Ishikawa (cell line): Measurements from ENCODE around the gene RAB3IL1.

Source experiments
- CEBPB ChIP-seq: IDR thresholded peaks from 2 replicates; pipeline ENCODE4 v1.6.1; 2012
- EGR1 ChIP-seq: IDR thresholded peaks from 2 replicates; pipeline ENCODE4 v1.6.1; 2012
- EP300 ChIP-seq: IDR thresholded peaks from 2 replicates; pipeline ENCODE4 v1.6.1; 2012; ENCODE audit warnings: borderline replicate concordance
- NFIC ChIP-seq: IDR thresholded peaks from 2 replicates; pipeline ENCODE4 v1.6.1; 2012
- RAD21 ChIP-seq: IDR thresholded peaks from 2 replicates; pipeline ENCODE4 v1.6.1; 2012; ENCODE audit warnings: low read depth
- TAF1 ChIP-seq: IDR thresholded peaks from 2 replicates; pipeline ENCODE4 v1.6.1; 2012; ENCODE audit warnings: low read depth, mild to moderate bottlenecking
- TCF12 ChIP-seq: IDR thresholded peaks from 2 replicates; pipeline ENCODE4 v1.6.1; 2012; ENCODE audit warnings: low read depth
- YY1 ChIP-seq: IDR thresholded peaks from 2 replicates; pipeline ENCODE4 v1.6.1; 2012; ENCODE audit warnings: low read depth
- ZBTB7A ChIP-seq: IDR thresholded peaks from 2 replicates; pipeline ENCODE4 v1.6.1; 2012; ENCODE audit warnings: low read depth
- TF ChIP-seq, protein P1 (sequence below): IDR thresholded peaks from 2 replicates; pipeline ENCODE4 v1.6.1; 2012
- TF ChIP-seq, protein P2 (sequence below): IDR thresholded peaks from 2 replicates; pipeline ENCODE4 v1.6.1; 2012; ENCODE audit warnings: low read depth, mild to moderate bottlenecking

DNA sequence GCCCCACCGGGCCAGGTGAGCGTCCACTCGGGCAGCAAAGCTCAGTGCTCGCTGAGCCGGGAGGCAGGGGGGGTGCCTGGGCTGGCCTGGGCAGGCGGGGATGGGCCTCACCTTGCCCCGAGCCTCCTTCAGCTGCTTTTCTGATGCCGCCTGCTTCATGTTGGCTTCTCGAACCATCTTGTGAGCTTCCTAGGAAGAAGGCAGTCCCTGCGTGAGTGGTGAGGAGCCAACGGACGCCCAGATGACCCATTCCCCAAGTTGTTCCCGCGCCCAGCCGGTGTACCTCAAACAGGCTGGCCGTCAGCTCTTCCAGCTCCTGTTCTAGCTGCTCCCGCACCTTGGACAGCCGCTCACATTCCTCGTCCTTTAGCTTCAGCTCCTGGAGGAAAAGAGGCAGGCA is 10.1 kb downstream of the RAB3IL1 start:
- no peak for TF ChIP-seq TAF1
- no peak for TF ChIP-seq ZBTB7A
- no peak for TF ChIP-seq EP300
- TF ChIP-seq, protein P1, sequence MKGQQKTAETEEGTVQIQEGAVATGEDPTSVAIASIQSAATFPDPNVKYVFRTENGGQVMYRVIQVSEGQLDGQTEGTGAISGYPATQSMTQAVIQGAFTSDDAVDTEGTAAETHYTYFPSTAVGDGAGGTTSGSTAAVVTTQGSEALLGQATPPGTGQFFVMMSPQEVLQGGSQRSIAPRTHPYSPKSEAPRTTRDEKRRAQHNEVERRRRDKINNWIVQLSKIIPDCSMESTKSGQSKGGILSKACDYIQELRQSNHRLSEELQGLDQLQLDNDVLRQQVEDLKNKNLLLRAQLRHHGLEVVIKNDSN: no peak
- no peak for TF ChIP-seq EGR1
- TF ChIP-seq NFIC: no peak
- TF ChIP-seq TCF12: no peak
- no peak for TF ChIP-seq CEBPB
- TF ChIP-seq RAD21: no peak
- TF ChIP-seq, protein P2, sequence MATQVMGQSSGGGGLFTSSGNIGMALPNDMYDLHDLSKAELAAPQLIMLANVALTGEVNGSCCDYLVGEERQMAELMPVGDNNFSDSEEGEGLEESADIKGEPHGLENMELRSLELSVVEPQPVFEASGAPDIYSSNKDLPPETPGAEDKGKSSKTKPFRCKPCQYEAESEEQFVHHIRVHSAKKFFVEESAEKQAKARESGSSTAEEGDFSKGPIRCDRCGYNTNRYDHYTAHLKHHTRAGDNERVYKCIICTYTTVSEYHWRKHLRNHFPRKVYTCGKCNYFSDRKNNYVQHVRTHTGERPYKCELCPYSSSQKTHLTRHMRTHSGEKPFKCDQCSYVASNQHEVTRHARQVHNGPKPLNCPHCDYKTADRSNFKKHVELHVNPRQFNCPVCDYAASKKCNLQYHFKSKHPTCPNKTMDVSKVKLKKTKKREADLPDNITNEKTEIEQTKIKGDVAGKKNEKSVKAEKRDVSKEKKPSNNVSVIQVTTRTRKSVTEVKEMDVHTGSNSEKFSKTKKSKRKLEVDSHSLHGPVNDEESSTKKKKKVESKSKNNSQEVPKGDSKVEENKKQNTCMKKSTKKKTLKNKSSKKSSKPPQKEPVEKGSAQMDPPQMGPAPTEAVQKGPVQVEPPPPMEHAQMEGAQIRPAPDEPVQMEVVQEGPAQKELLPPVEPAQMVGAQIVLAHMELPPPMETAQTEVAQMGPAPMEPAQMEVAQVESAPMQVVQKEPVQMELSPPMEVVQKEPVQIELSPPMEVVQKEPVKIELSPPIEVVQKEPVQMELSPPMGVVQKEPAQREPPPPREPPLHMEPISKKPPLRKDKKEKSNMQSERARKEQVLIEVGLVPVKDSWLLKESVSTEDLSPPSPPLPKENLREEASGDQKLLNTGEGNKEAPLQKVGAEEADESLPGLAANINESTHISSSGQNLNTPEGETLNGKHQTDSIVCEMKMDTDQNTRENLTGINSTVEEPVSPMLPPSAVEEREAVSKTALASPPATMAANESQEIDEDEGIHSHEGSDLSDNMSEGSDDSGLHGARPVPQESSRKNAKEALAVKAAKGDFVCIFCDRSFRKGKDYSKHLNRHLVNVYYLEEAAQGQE: no peak
- no peak for TF ChIP-seq YY1
